ENCODE measurements around the gene KIFC3.
A peak's percentile ranks its signal among the peaks of the same experiment; 100 is the strongest.
"Not testable (repeated sequence)": the region's sequence is repeated elsewhere in the genome, so short reads cannot be mapped to it uniquely, and the experiment has no call there.

KIFC3 gene

GRCh38 chr16:57825298-57826044 is 23.2 kb upstream of the KIFC3 start:
- no peak for DNase-seq

GRCh38 chr16:57824888-57825287 is 22.6 kb upstream of the KIFC3 start:
- DNase-seq, result no peak

GRCh38 chr16:57823836-57824235 is 21.5 kb upstream of the KIFC3 start:
- DNase-seq, result no peak

GRCh38 chr16:57822856-57823255 is 20.6 kb upstream of the KIFC3 start:
- DNase-seq, result no peak

- DNase-seq, result no peak
Observed at GRCh38 chr16:57822018-57822553, 19.8 kb upstream of the KIFC3 start.

- DNase-seq, result no peak
Observed at GRCh38 chr16:57821149-57821971, 19.1 kb upstream of the KIFC3 start.

- DNase-seq, result no peak
Observed at GRCh38 chr16:57818377-57819064, 16.2 kb upstream of the KIFC3 start.

GRCh38 chr16:57817680-57818079 is 15.4 kb upstream of the KIFC3 start:
- no peak for DNase-seq

GRCh38 chr16:57815987-57816745 is 13.9 kb upstream of the KIFC3 start:
- DNase-seq, result peak; percentile 44

GRCh38 chr16:57814896-57815295 is 12.6 kb upstream of the KIFC3 start:
- DNase-seq, result no peak

- DNase-seq, result no peak
Observed at GRCh38 chr16:57813466-57813865, 11.2 kb upstream of the KIFC3 start.

- DNase-seq, result not testable (repeated sequence)
Observed at GRCh38 chr16:57811340-57811739, 9.0 kb upstream of the KIFC3 start.

GRCh38 chr16:57810197-57811031 is 8.1 kb upstream of the KIFC3 start:
- peak; percentile 87 for DNase-seq

GRCh38 chr16:57809276-57810196 is 7.2 kb upstream of the KIFC3 start:
- no peak for DNase-seq

- no peak for DNase-seq
Observed at GRCh38 chr16:57808589-57809228, 6.4 kb upstream of the KIFC3 start.

GRCh38 chr16:57807968-57808528 is 5.8 kb upstream of the KIFC3 start:
- DNase-seq, result peak; percentile 38

- DNase-seq, result no peak
Observed at GRCh38 chr16:57807252-57807967, 5.1 kb upstream of the KIFC3 start.

- DNase-seq, result no peak
Observed at GRCh38 chr16:57805176-57805575, 2.9 kb upstream of the KIFC3 start.
